Loucy (cell line): Measurements from ENCODE around the gene MEGF9.

Source experiments
- H2AFZ ChIP-seq: fragments of 200-600 bp; sonication (generic); 2 replicates; pipeline ENCODE4 v1.6.0; 2016; ENCODE audit warnings: antibody characterized with exemption, mild to moderate bottlenecking, low read length, moderate library complexity
- H3F3A ChIP-seq: fragments of 200-600 bp; 2 replicates; pipeline ENCODE4 v1.6.0; 2016; ENCODE audit warnings: antibody characterized with exemption, low read depth, mild to moderate bottlenecking
- H3K27me3 ChIP-seq: fragments of 200-600 bp; sonication (generic); 2 replicates; pipeline ENCODE4 v1.6.1; 2014; ENCODE audit warnings: low read length, mild to moderate bottlenecking; ENCODE audit not compliant: insufficient read depth, poor library complexity, severe bottlenecking
- H3K36me3 ChIP-seq: fragments of 200-600 bp; sonication (generic); 2 replicates; pipeline ENCODE4 v1.6.1; 2016; ENCODE audit warnings: low read length; ENCODE audit not compliant: insufficient read depth
- H3K4me1 ChIP-seq: fragments of 200-600 bp; sonication (generic); 2 replicates; pipeline ENCODE4 v1.5.1; 2014; ENCODE audit warnings: low read length, mild to moderate bottlenecking; ENCODE audit not compliant: insufficient read depth, poor library complexity, severe bottlenecking
- H3K4me2 ChIP-seq: fragments of 200-600 bp; sonication (generic); 2 replicates; pipeline ENCODE4 v1.6.0; 2014; ENCODE audit warnings: antibody characterized with exemption, low read length, low read depth, mild to moderate bottlenecking; ENCODE audit not compliant: poor library complexity, severe bottlenecking
- H3K4me3 ChIP-seq: fragments of 200-600 bp; sonication (generic); 2 replicates; pipeline ENCODE4 v1.5.1; 2014; ENCODE audit warnings: low read length, mild to moderate bottlenecking, mixed read lengths; ENCODE audit not compliant: poor library complexity, severe bottlenecking
- H3K79me2 ChIP-seq: fragments of 200-600 bp; sonication (generic); 2 replicates; pipeline ENCODE4 v1.6.1; 2014; ENCODE audit warnings: low read length; ENCODE audit not compliant: insufficient read depth
- H3K9ac ChIP-seq: fragments of 200-600 bp; sonication (generic); 2 replicates; pipeline ENCODE4 v1.6.0; 2014; ENCODE audit warnings: mild to moderate bottlenecking, low read depth, low read length, moderate library complexity; ENCODE audit not compliant: poor library complexity, severe bottlenecking
- H3K9me2 ChIP-seq: fragments of 200-600 bp; sonication (generic); replicated peaks from 2 replicates; pipeline ENCODE4 v1.6.1; 2016; ENCODE audit warnings: low read depth, low read length, mixed read lengths
- H3K9me3 ChIP-seq: fragments of 200-600 bp; sonication (generic); 2 replicates; pipeline ENCODE4 v1.6.1; 2014; ENCODE audit warnings: mild to moderate bottlenecking, antibody characterized with exemption, low read length, low read depth; ENCODE audit not compliant: insufficient read depth
- H4K20me1 ChIP-seq: fragments of 200-600 bp; sonication (generic); 2 replicates; pipeline ENCODE4 v1.6.0; 2014; ENCODE audit warnings: antibody characterized with exemption, low read length, mild to moderate bottlenecking; ENCODE audit not compliant: insufficient read depth, poor library complexity, severe bottlenecking
- CTCF ChIP-seq: fragments of 200-600 bp; sonication (generic); conservative IDR thresholded peaks from 2 replicates; pipeline ENCODE4 v1.5.1; 2014; ENCODE audit warnings: mild to moderate bottlenecking, antibody characterized with exemption, low read length
- EZH2phosphoT487 ChIP-seq: fragments of 200-600 bp; IDR thresholded peaks from 2 replicates; pipeline ENCODE4 v1.6.1; 2018; ENCODE audit warnings: antibody characterized with exemption, mild to moderate bottlenecking, moderate library complexity, borderline replicate concordance

The MEGF9 gene

GRCh38 chr9:120723565-120723964 is 9.3 kb upstream of the MEGF9 start:
- Histone ChIP-seq H3K27me3 (no peaks in the 10 kb centered on the region), H3K4me1 (no peaks in the 10 kb centered on the region), H3K9me2 (no peaks in the 10 kb centered on the region), H3K4me3 (no peak overlapping the region), H3K79me2 (no peaks in the 10 kb centered on the region), H3F3A (no peaks in the 10 kb centered on the region), H3K9me3 (no peaks in the 10 kb centered on the region), H3K9ac (no peak overlapping the region), H4K20me1 (no peaks in the 10 kb centered on the region), H3K4me2 (no peak overlapping the region), H3K36me3 (no peaks in the 10 kb centered on the region), H2AFZ (no peak overlapping the region)
- TF ChIP-seq CTCF = no peak
- no peak for TF ChIP-seq EZH2phosphoT487

- Histone ChIP-seq H3K4me2 (no peak overlapping the region), H3K9me3 (no peaks in the 10 kb centered on the region), H3K9ac (no peak overlapping the region), H4K20me1 (no peaks in the 10 kb centered on the region), H2AFZ (no peak overlapping the region), H3K79me2 (no peaks in the 10 kb centered on the region), H3K9me2 (no peaks in the 10 kb centered on the region), H3F3A (no peaks in the 10 kb centered on the region), H3K36me3 (no peaks in the 10 kb centered on the region), H3K4me1 (no peaks in the 10 kb centered on the region), H3K27me3 (no peaks in the 10 kb centered on the region), H3K4me3 (no peak overlapping the region)
- no peak for TF ChIP-seq EZH2phosphoT487
- no peak for TF ChIP-seq CTCF
These were observed 6.1 kb upstream of the MEGF9 start for GRCh38 chr9:120720404-120720803.

- peaks cover 4% of the 10 kb centered on the region for H4K20me1 ChIP-seq
- peaks cover 11% of the 10 kb centered on the region for H3K4me1 ChIP-seq
- H3K27me3 ChIP-seq = no peaks in the 10 kb centered on the region
- peaks cover 8% of the 10 kb centered on the region for H3K79me2 ChIP-seq
- no peak overlapping the region for H2AFZ ChIP-seq
- H3K4me3 ChIP-seq = no peak overlapping the region
- H3K9me2 ChIP-seq = no peaks in the 10 kb centered on the region
- no peaks in the 10 kb centered on the region for H3K9me3 ChIP-seq
- no peak overlapping the region for H3K9ac ChIP-seq
- no peaks in the 10 kb centered on the region for H3K36me3 ChIP-seq
- no peak overlapping the region for H3K4me2 ChIP-seq
- TF ChIP-seq CTCF = no peak
- H3F3A ChIP-seq = no peaks in the 10 kb centered on the region
These were observed 4.0 kb upstream of the MEGF9 start for GRCh38 chr9:120718316-120718715.
